Lower leg skin (tissue), 3 donors: ENCODE data around the gene LIMK1.

Source experiments
- POLR2A ChIP-seq, 2 donors: fragments of 450-650 bp; IDR thresholded peaks; one replicate each; pipeline ENCODE4 v1.6.1; 2016 to 2017; ENCODE audit warnings: antibody characterized with exemption in 2 of 2, mild to moderate bottlenecking in 1 of 2, moderate library complexity in 1 of 2
- TF ChIP-seq, protein P1 (sequence below), 3 donors: fragments of 450-650 bp; IDR thresholded peaks; one replicate each; pipeline ENCODE4 v1.5.1; 2016; ENCODE audit warnings: antibody characterized with exemption in 3 of 3, mild to moderate bottlenecking in 3 of 3, moderate library complexity in 2 of 3

GRCh38 chr7:74105992-74106391 is 22.4 kb downstream of the LIMK1 start:
- TF ChIP-seq, protein P1, sequence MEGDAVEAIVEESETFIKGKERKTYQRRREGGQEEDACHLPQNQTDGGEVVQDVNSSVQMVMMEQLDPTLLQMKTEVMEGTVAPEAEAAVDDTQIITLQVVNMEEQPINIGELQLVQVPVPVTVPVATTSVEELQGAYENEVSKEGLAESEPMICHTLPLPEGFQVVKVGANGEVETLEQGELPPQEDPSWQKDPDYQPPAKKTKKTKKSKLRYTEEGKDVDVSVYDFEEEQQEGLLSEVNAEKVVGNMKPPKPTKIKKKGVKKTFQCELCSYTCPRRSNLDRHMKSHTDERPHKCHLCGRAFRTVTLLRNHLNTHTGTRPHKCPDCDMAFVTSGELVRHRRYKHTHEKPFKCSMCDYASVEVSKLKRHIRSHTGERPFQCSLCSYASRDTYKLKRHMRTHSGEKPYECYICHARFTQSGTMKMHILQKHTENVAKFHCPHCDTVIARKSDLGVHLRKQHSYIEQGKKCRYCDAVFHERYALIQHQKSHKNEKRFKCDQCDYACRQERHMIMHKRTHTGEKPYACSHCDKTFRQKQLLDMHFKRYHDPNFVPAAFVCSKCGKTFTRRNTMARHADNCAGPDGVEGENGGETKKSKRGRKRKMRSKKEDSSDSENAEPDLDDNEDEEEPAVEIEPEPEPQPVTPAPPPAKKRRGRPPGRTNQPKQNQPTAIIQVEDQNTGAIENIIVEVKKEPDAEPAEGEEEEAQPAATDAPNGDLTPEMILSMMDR (IDR thresholded peaks at IDR 0.05), result no peak
- TF ChIP-seq POLR2A (IDR thresholded peaks at IDR 0.05), result no peak
